WTC11 (cell line): ENCODE results near the gene RANBP3L.

Experiments
- CTCF ChIP-seq: fragments of 200-600 bp; IDR thresholded peaks from 2 replicates; pipeline ENCODE4 v1.8.0; 2022; ENCODE audit warnings: antibody characterized with exemption
- E2F4 ChIP-seq: sonication (generic); formaldehyde crosslinking; IDR thresholded peaks from 2 replicates; pipeline ENCODE4 v1.8.1; 2022; ENCODE audit warnings: low read depth, mild to moderate bottlenecking, moderate library complexity, missing genetic modification reagents, borderline replicate concordance
- ESRRA ChIP-seq: sonication (generic); formaldehyde crosslinking; IDR thresholded peaks from 2 replicates; pipeline ENCODE4 v1.8.1; 2022; ENCODE audit warnings: mild to moderate bottlenecking, missing genetic modification reagents, borderline replicate concordance
- ETV6 ChIP-seq: sonication (generic); formaldehyde crosslinking; IDR thresholded peaks from 2 replicates; pipeline ENCODE4 v1.8.1; 2022; ENCODE audit warnings: mild to moderate bottlenecking, missing genetic modification reagents
- FOXP4 ChIP-seq: sonication (generic); formaldehyde crosslinking; IDR thresholded peaks from 2 replicates; pipeline ENCODE4 v1.8.0; 2022; ENCODE audit warnings: mild to moderate bottlenecking, missing genetic modification reagents
- MAX ChIP-seq: sonication (generic); formaldehyde crosslinking; IDR thresholded peaks from 2 replicates; pipeline ENCODE4 v1.8.0; 2022; ENCODE audit warnings: mild to moderate bottlenecking, missing genetic modification reagents
- MYBL2 ChIP-seq: sonication (generic); formaldehyde crosslinking; IDR thresholded peaks from 2 replicates; pipeline ENCODE4 v1.8.1; 2023; ENCODE audit warnings: mild to moderate bottlenecking, moderate library complexity, missing genetic modification reagents
- USF1 ChIP-seq: sonication (generic); formaldehyde crosslinking; IDR thresholded peaks from 2 replicates; pipeline ENCODE4 v1.8.0; 2022; ENCODE audit warnings: mild to moderate bottlenecking, missing genetic modification reagents
- ZBTB43 ChIP-seq: sonication (generic); formaldehyde crosslinking; IDR thresholded peaks from 2 replicates; pipeline ENCODE4 v1.8.1; 2023; ENCODE audit warnings: mild to moderate bottlenecking, missing genetic modification reagents
- ZNF121 ChIP-seq: sonication (generic); formaldehyde crosslinking; IDR thresholded peaks from 2 replicates; pipeline ENCODE4 v1.8.0; 2023; ENCODE audit warnings: missing genetic modification reagents
- ZNF512 ChIP-seq: sonication (generic); formaldehyde crosslinking; IDR thresholded peaks from 2 replicates; pipeline ENCODE4 v1.8.1; 2022; ENCODE audit warnings: missing genetic modification reagents, borderline replicate concordance

- no peak for TF ChIP-seq CTCF
- TF ChIP-seq ZNF121 (CRISPR knock-in tag): no peak
- TF ChIP-seq MAX: no peak
- no peak for TF ChIP-seq FOXP4 (CRISPR knock-in tag)
- TF ChIP-seq ESRRA (CRISPR knock-in tag): no peak
- no peak for TF ChIP-seq ZBTB43 (CRISPR knock-in tag)
- no peak for TF ChIP-seq ZNF512 (CRISPR knock-in tag)
- no peak for TF ChIP-seq USF1 (CRISPR knock-in tag)
- TF ChIP-seq MYBL2 (CRISPR knock-in tag): no peak
- no peak for TF ChIP-seq E2F4
- no peak for TF ChIP-seq ETV6 (CRISPR knock-in tag)
Measured at GRCh38 chr5:36208786-36209185, 92.9 kb downstream of the RANBP3L start.
